C4-2B (cell line): ENCODE results near the gene ASTN1.

ENCODE experiments used
- CTCF ChIP-seq: fragments of 450-650 bp; conservative IDR thresholded peaks from 2 replicates; pipeline ENCODE4 v1.5.1; 2017; ENCODE audit warnings: mild to moderate bottlenecking
- ZFX ChIP-seq: fragments of 450-650 bp; IDR thresholded peaks from 2 replicates; pipeline ENCODE4 v1.6.1; 2017

- no peak for TF ChIP-seq CTCF
- TF ChIP-seq ZFX: no peak
Observed at GRCh38 chr1:176905648-176906047, 258.9 kb downstream of the ASTN1 start.
